ENCODE results near the gene MAN1C1. TPM values are rescaled to one million over a fixed set of nuclear protein-coding genes. Genes with fewer than 3 reads are reported as not detected.

The MAN1C1 gene
- total RNA-seq, 1 experiment from 2014 or later, result 0.11 TPM

GRCh38 chr1:25607123-25607522 is 9.5 kb upstream of the MAN1C1 start:
- Histone ChIP-seq H3K4me1 (ENCODE audit: insufficient read depth, low read length) (peaks cover 6% of the 10 kb centered on the region; the same call in 1 of the 2 replicates), H3K79me2 (ENCODE audit: low read length) (no peaks in the 10 kb centered on the region), H3K4me3 (ENCODE audit: low read length) (no peak overlapping the region), H3K36me3 (ENCODE audit: low read depth, low read length) (no peaks in the 10 kb centered on the region), H3K27ac (ENCODE audit: low read length) (no peak overlapping the region), H3F3A (ENCODE audit: low read length, unreplicated experiment) (no peaks in the 10 kb centered on the region), H3K4me2 (ENCODE audit: low read length) (no peak overlapping the region), H3K9me3 (ENCODE audit: low read length) (no peaks in the 10 kb centered on the region), H3K9me2 (replicated peaks; ENCODE audit: low read length) (no peaks in the 10 kb centered on the region), H3K9ac (ENCODE audit: low read length) (no peak overlapping the region), H4K20me1 (ENCODE audit: low read length) (no peaks in the 10 kb centered on the region), H2AFZ (ENCODE audit: low read length) (no peak overlapping the region), H3K27me3 (ENCODE audit: low read length) (peaks cover 3% of the 10 kb centered on the region; the same call in 1 of the 2 replicates)
- ChIA-PET POLR2A (ENCODE audit: unreplicated experiment) (no interaction called here), CTCF (no interaction called here)
- intact Hi-C loops (cut with micrococcal nuclease), result no loop called here
- no peak for DNase-seq
- no peak for TF ChIP-seq EZH2phosphoT487 (IDR thresholded peaks at IDR 0.05; ENCODE audit: borderline replicate concordance, low read length)
- TF ChIP-seq CTCF (conservative IDR thresholded peaks at IDR 0.05; ENCODE audit: low read depth, low read length), result no peak
- no peak for TF ChIP-seq EZH2 (IDR thresholded peaks at IDR 0.05; ENCODE audit: low read length, unreplicated experiment)
- no peak for ATAC-seq
- no TSS peak for BruUV-seq (replicated peaks)

GRCh38 chr1:25608488-25609178 is 8.0 kb upstream of the MAN1C1 start:
- Histone ChIP-seq H3K4me3 (ENCODE audit: low read length) (peak overlapping the region; percentile 66), H3K27me3 (ENCODE audit: low read length) (peaks cover 3% of the 10 kb centered on the region; the same call in 1 of the 2 replicates), H3K36me3 (ENCODE audit: low read depth, low read length) (no peaks in the 10 kb centered on the region), H3F3A (ENCODE audit: low read length, unreplicated experiment) (no peaks in the 10 kb centered on the region), H3K9ac (ENCODE audit: low read length) (no peak overlapping the region), H3K4me2 (ENCODE audit: low read length) (peak overlapping the region; percentile 96), H2AFZ (ENCODE audit: low read length) (peak overlapping the region; percentile 92), H3K27ac (ENCODE audit: low read length) (no peak overlapping the region), H3K9me2 (replicated peaks; ENCODE audit: low read length) (no peaks in the 10 kb centered on the region), H3K9me3 (ENCODE audit: low read length) (no peaks in the 10 kb centered on the region), H4K20me1 (ENCODE audit: low read length) (no peaks in the 10 kb centered on the region), H3K4me1 (ENCODE audit: insufficient read depth, low read length) (peaks cover 6% of the 10 kb centered on the region; the same call in 1 of the 2 replicates), H3K79me2 (ENCODE audit: low read length) (no peaks in the 10 kb centered on the region)
- DNase-seq (peak; percentile 75), ATAC-seq (peak; percentile 94)
- TF ChIP-seq EZH2 (IDR thresholded peaks at IDR 0.05; ENCODE audit: low read length, unreplicated experiment) (no peak), CTCF (conservative IDR thresholded peaks at IDR 0.05; ENCODE audit: low read depth, low read length) (peak; percentile 58)
- ChIA-PET POLR2A (ENCODE audit: unreplicated experiment) (interaction anchor here (0.6 to 0.7 kb wide), 2 partner anchors 105 to 154 kb away, joined by 3 read pairs; no protein-coding TSS in a partner anchor), CTCF (interaction anchor here (0.5 to 1.7 kb wide), 13 partner anchors 10 to 228 kb away, joined by 3 to 6 read pairs (median 3); no protein-coding TSS in a partner anchor)
- no TSS peak for BruUV-seq (replicated peaks)
- intact Hi-C loops (cut with micrococcal nuclease), result loop anchor here (2.0 kb wide), 1 partner anchor 136 kb away; no protein-coding TSS in a partner anchor

GRCh38 chr1:25609921-25610320 is 6.7 kb upstream of the MAN1C1 start:
- no peak for ATAC-seq
- Histone ChIP-seq H3K9me3 (ENCODE audit: low read length) (no peaks in the 10 kb centered on the region), H3K36me3 (ENCODE audit: low read depth, low read length) (no peaks in the 10 kb centered on the region), H2AFZ (ENCODE audit: low read length) (no peak overlapping the region), H3K9ac (ENCODE audit: low read length) (no peak overlapping the region), H4K20me1 (ENCODE audit: low read length) (no peaks in the 10 kb centered on the region), H3K4me1 (ENCODE audit: insufficient read depth, low read length) (peaks cover 8% of the 10 kb centered on the region), H3K79me2 (ENCODE audit: low read length) (no peaks in the 10 kb centered on the region), H3K4me3 (ENCODE audit: low read length) (no peak overlapping the region), H3F3A (ENCODE audit: low read length, unreplicated experiment) (no peaks in the 10 kb centered on the region), H3K27ac (ENCODE audit: low read length) (no peak overlapping the region), H3K4me2 (ENCODE audit: low read length) (no peak overlapping the region), H3K9me2 (replicated peaks; ENCODE audit: low read length) (no peaks in the 10 kb centered on the region), H3K27me3 (ENCODE audit: low read length) (peaks cover 3% of the 10 kb centered on the region; the same call in 1 of the 2 replicates)
- ChIA-PET CTCF (no interaction called here), POLR2A (ENCODE audit: unreplicated experiment) (interaction anchor here (0.6 kb wide), 1 partner anchor 148 kb away, joined by 4 read pairs; no protein-coding TSS in a partner anchor)
- intact Hi-C loops (cut with micrococcal nuclease), result loop anchor here (2.0 kb wide), 1 partner anchor 135 kb away; no protein-coding TSS in a partner anchor
- TF ChIP-seq EZH2phosphoT487 (IDR thresholded peaks at IDR 0.05; ENCODE audit: borderline replicate concordance, low read length) (no peak), CTCF (conservative IDR thresholded peaks at IDR 0.05; ENCODE audit: low read depth, low read length) (no peak), EZH2 (IDR thresholded peaks at IDR 0.05; ENCODE audit: low read length, unreplicated experiment) (no peak)
- no TSS peak for BruUV-seq (replicated peaks)
- DNase-seq, result no peak
